ENCODE results near the gene LEKR1. TPM values are rescaled to one million over a fixed set of nuclear protein-coding genes. Genes with fewer than 3 reads are reported as not detected.

The LEKR1 gene
- polyA plus RNA-seq, 1 experiment = 0.12 TPM

- no peak for TF ChIP-seq CTCF (IDR thresholded peaks at IDR 0.05; ENCODE audit: insufficient read depth, low read depth, low read length)
- H3K27me3 ChIP-seq (ENCODE audit: control insufficient read depth, insufficient read depth, low read length) = no peaks in the 10 kb centered on the region
- DNase-seq (ENCODE audit: low read depth) = no peak
- ChIA-PET POLR2A (no interaction called here), CTCF (interaction anchor here (0.7 to 1.4 kb wide), 2 partner anchors 8 to 139 kb away, joined by 3 read pairs; no protein-coding TSS in a partner anchor)
- H3K36me3 ChIP-seq (ENCODE audit: control insufficient read depth, insufficient read depth, low read length) = no peaks in the 10 kb centered on the region
- no peak overlapping the region for H3K4me3 ChIP-seq (ENCODE audit: low read depth, low read length)
Observed at GRCh38 chr3:156812521-156813335, 13.4 kb upstream of the LEKR1 start.

DNA sequence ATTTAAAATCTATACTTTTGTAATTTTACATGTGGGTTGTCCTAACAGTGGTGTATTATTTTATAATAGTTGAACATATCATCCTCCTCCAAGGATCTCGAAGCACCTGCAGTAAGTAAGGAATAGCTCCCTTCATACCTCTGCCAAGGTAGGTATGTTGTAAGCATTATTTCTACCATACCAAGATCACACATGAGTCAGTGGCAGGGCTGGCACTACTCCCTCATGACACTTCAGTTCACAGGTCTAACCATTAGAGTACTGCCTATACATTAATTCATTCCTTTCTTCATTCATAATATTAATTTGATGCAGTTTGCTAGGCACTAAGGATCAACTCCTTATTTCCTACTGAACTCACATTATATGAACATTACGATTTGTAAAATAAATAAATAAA, 11.9 kb upstream of the LEKR1 start:
- H3K27me3 ChIP-seq (ENCODE audit: control insufficient read depth, insufficient read depth, low read length) = no peaks in the 10 kb centered on the region
- no peak for DNase-seq (ENCODE audit: low read depth)
- POLR2A ChIA-PET = no interaction called here
- H3K36me3 ChIP-seq (ENCODE audit: control insufficient read depth, insufficient read depth, low read length) = no peaks in the 10 kb centered on the region
- TF ChIP-seq CTCF (IDR thresholded peaks at IDR 0.05; ENCODE audit: insufficient read depth, low read depth, low read length) = no peak
- CTCF ChIA-PET = no interaction called here
- H3K4me3 ChIP-seq (ENCODE audit: low read depth, low read length) = no peak overlapping the region

DNA sequence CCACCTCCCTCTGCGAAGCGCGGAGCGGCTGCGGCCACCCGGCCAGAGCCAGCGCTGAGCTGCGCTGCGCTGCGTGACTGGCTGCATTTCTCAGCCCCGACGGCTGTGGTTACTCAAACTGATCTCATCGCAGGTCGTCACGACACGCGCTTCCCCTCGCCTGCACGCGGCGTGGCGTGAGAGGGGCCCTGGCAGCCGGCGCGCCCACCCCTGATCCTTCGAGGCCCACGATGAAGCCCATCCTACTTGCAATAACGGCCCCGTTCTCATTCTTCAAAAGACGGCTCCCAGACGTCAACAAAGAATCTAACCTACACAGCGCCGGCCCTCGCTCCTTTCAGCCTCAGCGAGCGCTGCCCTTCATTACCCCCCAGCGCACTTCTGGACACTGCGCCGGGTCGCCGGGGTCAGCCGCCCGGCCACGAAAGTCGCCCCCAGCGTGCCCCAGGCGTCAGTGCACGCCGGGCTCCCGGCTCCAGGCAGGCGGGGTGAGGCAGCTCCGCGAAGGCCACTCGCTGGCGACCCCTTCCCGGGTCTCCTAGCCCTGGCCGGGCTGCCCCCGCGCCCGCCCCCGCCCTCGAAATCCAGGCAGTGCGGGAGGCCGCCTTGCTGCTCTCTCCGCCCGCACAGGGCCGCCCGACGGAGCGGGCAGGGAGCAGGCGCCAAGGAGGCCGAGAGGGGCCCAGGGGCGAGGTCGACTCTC, 9.9 kb upstream of the LEKR1 start:
- ChIA-PET POLR2A (no interaction called here), CTCF (no interaction called here)
- H3K27me3 ChIP-seq (ENCODE audit: control insufficient read depth, insufficient read depth, low read length) = no peaks in the 10 kb centered on the region
- DNase-seq (ENCODE audit: low read depth) = peak; percentile 26
- no peaks in the 10 kb centered on the region for H3K36me3 ChIP-seq (ENCODE audit: control insufficient read depth, insufficient read depth, low read length)
- H3K4me3 ChIP-seq (ENCODE audit: low read depth, low read length) = peak overlapping the region; percentile 8
- 0 out of 2 replicates have a peak, but pooled peaks have one; percentile 5 for TF ChIP-seq CTCF (IDR thresholded peaks at IDR 0.05; ENCODE audit: insufficient read depth, low read depth, low read length)

- peak; percentile 69 for DNase-seq (ENCODE audit: low read depth)
- Histone ChIP-seq H3K27me3 (ENCODE audit: control insufficient read depth, insufficient read depth, low read length) (no peaks in the 10 kb centered on the region), H3K36me3 (ENCODE audit: control insufficient read depth, insufficient read depth, low read length) (no peaks in the 10 kb centered on the region), H3K4me3 (ENCODE audit: low read depth, low read length) (peak overlapping the region; percentile 20)
- ChIA-PET CTCF (interaction anchor here (0.5 to 1.1 kb wide), 3 partner anchors 88 to 266 kb away, joined by 3 read pairs; no protein-coding TSS in a partner anchor), POLR2A (interaction anchor here (0.6 kb wide), 2 partner anchors 53 to 269 kb away, joined by 3 read pairs; no protein-coding TSS in a partner anchor)
- no peak for TF ChIP-seq CTCF (IDR thresholded peaks at IDR 0.05; ENCODE audit: insufficient read depth, low read depth, low read length)
Observed at GRCh38 chr3:156816794-156817645, 9.1 kb upstream of the LEKR1 start.
